ENCODE results near the gene NPL.

Gene NPL

DNA sequence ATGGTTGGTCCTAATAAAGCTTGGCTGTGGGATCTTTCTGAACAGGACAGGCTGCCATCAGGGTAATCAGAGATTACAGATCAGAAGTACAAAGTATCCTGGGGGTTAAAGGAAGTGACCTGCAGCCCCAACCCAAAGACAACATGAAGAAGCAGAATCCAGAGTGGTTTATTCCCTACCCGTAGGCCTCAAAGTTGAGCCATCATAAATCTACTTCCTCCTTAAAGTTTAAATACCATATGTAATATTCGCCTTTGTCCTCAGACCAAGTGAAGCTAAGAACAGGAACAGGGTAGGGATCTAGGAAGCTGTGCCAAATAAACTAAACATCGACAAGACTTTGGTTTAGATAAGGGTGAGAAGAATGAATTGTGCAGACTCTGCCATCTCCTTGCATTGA is 33.6 kb downstream of the NPL start:
- DNase-seq, result no peak

DNA sequence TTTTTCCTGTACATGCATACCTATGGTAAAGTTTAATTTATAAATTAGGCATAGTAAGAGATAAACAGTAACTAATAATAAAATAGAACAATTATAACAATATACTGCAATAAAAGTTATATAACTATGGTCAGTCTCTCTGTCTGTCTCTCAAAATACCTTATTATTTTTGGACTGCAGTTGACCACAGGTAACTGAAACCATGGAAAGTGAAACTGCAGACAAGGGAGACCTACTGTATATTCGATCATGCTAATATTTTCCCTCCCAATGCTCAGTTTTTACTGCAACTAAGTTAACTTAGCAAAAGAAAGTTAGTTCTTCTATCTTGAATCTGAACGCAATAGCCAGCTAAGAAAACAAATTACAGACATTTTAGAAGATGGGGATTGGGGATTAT is 37.3 kb downstream of the NPL start:
- no peak for DNase-seq

DNA sequence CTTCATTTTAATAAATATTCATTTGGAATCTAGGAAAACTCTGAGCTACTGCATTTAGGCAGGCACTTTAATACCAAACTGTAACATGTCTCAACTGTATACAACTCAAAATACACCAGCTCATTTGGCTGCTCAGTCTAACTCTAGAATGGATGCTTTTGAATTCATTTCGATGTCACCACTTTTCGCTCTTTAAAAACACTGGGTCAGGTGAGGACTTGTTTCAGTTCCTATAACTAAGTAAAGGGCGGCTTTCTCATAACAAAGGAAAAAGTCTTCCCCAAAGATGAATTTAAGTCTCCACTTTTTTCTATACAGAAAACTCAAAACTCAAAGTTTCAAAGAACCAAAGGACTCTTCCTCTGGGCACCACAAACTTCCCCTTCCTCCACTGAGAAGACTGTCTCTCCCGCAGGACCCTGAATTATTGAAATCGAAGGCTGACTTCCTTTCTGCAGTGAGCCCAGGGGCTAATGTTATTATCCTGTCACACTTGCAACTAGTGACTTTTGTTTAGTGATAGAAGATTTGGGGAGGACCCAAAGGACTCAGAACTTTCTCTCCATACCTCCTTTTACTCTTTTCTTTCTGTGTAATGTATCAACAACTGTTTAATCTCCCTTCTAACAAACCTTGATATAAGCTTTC is 39.8 kb downstream of the NPL start:
- no peak for DNase-seq

DNA sequence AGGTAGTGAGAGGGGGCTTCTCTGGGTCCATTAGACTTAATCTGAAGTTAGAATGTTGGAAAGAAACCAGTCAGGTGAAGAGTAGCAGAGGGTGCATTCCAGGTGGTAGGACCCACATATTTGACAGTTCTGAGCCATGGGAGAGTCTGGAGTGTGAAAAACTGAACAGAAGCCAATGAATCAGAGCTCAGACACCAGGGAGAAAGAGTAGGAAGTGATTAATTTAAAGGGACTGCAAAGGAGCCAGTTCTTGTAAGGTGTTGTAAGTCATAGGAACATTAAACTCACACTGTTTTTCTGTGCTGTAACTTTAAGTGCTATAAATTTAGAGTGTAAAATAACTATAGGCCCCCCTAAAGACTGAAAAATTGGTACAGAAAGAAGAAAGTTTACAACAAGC is 43.7 kb downstream of the NPL start:
- peak; percentile 52 for DNase-seq

DNA sequence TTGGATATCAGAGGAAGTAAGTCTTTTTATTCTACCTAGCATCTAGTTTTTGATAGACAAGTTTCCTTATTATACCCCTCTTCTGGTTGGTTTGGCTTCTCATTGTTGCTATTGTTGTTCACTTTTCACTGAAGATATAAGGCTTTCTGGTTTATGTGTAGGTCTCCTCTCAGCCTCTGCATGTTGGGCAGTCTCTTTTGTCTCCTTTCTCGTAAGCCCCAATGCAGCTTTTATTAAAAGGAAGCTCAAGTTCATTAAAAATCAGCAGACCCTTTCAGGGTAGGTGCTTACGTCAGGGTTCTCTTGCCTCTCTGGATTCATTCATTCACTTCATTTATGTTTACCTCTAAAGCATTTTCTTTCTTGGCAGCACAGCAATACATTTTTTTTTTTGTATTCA is 44.8 kb downstream of the NPL start:
- no peak for DNase-seq

DNA sequence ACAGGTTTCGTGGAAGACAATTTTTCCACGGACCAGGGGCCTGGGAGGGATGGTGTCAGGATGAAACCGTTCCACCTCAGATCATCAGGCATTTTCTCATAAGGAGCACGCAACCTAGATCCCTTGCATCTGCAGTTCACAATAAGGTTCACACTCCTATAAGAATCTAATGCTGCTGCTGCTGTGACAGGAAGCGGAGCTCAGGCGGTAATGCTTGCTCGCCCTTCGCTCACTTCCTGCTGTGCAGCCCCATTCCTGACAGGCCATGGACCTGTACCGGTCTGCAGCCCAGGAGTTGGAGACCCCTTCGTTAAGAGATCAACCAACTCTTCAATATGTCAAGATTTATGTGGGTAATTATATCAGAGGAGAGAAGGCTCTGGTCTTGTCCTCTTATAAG is 46.2 kb downstream of the NPL start:
- DNase-seq, result no peak

DNA sequence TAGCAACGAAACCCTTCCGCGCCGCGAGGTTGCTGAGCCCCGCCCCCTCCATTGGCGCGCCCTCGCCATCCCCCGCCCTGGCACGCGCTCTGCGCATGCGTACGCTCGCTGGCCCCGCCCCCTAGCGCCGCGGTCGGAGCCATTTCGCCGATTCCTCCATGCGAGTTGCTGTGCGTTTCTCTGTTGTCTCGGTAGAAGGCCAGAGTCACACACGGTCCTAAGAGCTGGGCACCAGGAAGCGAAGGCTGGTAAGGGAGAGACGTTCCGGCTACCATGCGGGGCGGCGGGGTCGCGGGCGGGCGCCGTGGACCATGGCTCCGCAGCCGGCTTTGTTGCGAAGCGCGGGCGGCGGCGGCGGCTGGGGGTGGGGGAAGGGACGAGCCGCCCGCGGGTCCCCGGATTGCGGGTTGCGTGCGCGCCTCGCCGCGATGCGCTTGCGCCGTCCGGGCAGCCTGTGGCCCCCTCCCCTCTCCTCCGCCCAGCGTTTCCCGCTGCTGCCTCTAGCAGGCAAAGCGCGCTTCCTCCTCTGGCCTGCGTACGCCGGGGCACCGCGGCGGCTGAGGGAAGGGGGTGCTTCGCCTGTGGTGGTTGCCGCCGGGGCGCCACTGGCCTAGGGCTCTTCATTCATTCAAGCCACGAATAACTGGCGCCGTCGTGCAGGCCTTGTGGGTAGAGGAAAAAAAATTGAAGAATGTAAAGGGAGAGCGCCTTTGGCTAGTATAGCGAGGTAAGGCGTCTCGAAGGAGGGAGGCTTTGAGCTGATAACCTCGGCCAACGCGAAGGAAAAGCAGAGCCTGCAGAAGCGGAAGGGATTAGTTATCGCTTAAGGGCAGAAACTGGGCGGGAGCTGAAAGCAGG is 49.9 kb downstream of the NPL start, which contains the start of gene DHX9:
Gene DHX9 (plus strand): TSS at position 139 of the 858 bp plus-strand sequence. CDS start 3,220 bp downstream, outside the sequence.
- DNase-seq, result peak; percentile 89

- DNase-seq, result peak; percentile 22
Observed at GRCh38 chr1:182841368-182841988, 51.9 kb downstream of the NPL start.

DNA sequence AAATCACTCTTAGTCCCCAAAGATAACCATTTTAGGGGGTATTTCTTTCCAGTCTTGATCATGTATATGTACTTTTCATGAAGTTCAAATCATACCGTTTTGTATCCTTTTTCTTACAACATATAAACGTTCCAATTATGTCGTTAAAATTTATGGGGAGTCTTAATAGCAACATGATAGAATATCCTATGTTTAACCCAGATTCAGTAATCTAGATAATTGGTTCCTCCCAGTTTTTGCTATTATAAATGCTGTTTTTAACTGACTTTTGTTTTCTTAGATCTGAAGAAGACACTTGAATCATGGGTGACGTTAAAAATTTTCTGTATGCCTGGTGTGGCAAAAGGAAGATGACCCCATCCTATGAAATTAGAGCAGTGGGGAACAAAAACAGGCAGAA is 52.7 kb downstream of the NPL start:
- no peak for DNase-seq

GRCh38 chr1:182845379-182845778 is 55.8 kb downstream of the NPL start:
- DNase-seq, result no peak

DNA sequence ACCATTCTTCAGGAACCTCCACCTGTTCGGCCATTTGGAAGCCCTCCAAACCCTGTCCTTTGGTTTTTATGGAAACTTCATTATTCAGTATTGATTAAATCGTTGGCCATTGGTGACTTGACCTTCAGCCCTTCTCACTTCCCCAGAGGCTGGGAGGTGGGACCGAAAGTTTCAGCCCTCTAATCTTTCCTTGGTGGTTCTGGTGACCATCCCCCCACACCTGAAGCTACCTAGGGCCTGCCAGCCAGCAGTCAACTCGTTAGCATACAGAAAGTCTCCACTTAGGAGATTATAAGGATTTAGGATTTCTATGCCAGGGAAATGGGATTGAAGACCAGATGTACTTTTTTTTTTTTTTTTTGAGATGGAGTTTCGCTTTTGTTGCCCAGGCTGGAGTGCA is 56.3 kb downstream of the NPL start:
- no peak for DNase-seq

DNA sequence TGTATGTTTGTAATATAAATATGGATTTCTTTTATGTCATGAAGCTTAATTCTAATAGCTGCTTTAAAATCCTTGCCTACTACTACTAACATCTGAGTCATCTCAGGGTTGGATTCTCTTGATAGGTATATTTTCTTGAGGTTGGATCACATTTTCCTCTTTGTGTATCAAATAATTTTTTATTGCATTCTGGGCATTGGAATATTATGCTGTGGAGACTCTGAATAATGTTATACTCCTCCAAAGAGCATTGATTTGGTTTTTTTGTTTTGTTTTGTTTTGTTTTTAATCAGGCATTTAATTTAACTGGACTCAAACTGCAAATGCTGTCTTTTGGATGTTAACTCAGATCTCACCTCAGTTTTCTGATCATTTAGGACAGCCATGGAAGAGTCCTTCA is 57.5 kb downstream of the NPL start:
- DNase-seq, result no peak

- no peak for DNase-seq
Observed at GRCh38 chr1:182848736-182849135, 59.2 kb downstream of the NPL start.

GRCh38 chr1:182850319-182850718 is 60.7 kb downstream of the NPL start:
- no peak for DNase-seq

DNA sequence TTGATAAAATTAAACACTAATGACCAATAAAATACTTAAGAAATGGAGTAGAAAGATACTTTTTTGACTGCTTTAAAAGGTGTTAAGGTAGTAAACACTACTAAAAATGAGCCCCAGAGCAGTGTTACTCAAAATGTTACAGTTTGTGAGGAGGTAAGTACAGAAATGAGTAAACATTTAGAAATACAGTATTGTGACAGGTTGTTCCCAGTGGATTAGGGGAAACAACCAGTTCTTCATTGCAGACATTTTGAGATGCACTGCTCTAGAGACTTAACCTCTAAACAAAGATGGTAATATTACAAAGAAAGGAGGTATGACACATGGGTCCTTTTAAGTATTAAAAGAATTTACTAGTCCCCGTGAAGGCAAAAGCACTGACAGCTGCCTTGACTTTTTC is 62.3 kb downstream of the NPL start:
- no peak for DNase-seq

DNA sequence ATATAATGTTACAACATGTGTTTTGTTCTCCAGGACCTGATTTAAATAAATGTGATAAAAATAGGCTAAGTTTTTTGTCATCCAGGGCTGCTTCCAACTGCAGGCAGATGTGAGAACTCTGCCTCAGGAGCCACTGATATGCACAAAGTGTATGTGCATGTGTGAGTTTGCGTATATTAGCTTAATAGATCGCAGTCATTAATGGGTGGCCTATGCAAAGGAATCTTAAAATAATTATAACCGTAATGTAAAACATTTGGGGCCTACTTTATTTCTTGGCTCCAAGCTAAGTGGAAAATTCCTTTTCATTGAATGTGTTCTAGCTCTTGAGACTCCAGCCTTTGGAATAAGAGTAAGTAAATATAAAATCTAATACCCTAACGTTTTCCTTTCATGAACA is 66.3 kb downstream of the NPL start:
- peak; percentile 22 for DNase-seq

GRCh38 chr1:182857212-182857611 is 67.6 kb downstream of the NPL start:
- no peak for DNase-seq

DNA sequence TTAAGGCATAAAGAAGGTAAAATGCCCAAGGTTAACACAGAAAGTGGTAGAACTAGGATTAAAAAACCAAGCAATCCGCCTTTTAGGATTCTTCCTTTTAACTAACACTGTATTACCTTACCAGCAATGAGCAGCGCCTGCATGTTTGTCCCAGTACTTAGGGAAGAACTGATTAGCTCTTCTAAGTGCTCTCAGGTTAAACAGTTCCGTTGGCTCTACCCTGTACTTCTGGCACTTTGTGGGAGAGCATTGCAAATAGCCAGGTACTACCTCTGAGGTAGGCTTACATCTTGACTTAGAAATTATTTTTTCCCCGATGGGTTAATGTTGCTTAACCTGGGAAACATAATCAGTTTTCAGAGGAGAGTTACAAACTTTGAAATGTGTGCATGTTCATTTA is 71.1 kb downstream of the NPL start:
- no peak for DNase-seq

- peak; percentile 39 for DNase-seq
Observed at GRCh38 chr1:182861994-182862393, 72.4 kb downstream of the NPL start.

- no peak for DNase-seq
Observed at GRCh38 chr1:182862827-182863226, 73.3 kb downstream of the NPL start.

- DNase-seq, result no peak
Observed at GRCh38 chr1:182863940-182864339, 74.4 kb downstream of the NPL start.

- DNase-seq, result no peak
Observed at GRCh38 chr1:182867861-182868260, 78.3 kb downstream of the NPL start.

GRCh38 chr1:182869241-182869666 is 79.7 kb downstream of the NPL start:
- no peak for DNase-seq

- no peak for DNase-seq
Observed at GRCh38 chr1:182872881-182873280, 83.3 kb downstream of the NPL start.

Data from fibroblast of skin of right biceps (primary cell).